LNCaP clone FGC (cell line): Measurements from ENCODE around the gene ANKRD55.

Source experiments
- DNase-seq: peaks from one replicate; pipeline ENCODE4 v3.0.0-alpha.2; 2011; ENCODE audit warnings: low read depth
- H3K4me3 ChIP-seq: 2 replicates; pipeline ENCODE4 v1.5.1; 2011; ENCODE audit warnings: mild to moderate bottlenecking, low read depth, low read length, control low read depth
- TF ChIP-seq, protein P1 (sequence below): IDR thresholded peaks from 2 replicates; pipeline ENCODE4 v1.5.1; 2012; ENCODE audit warnings: mild to moderate bottlenecking; ENCODE audit not compliant: control insufficient read depth, insufficient read depth; ENCODE audit errors: extremely low read depth

ANKRD55 gene

DNA sequence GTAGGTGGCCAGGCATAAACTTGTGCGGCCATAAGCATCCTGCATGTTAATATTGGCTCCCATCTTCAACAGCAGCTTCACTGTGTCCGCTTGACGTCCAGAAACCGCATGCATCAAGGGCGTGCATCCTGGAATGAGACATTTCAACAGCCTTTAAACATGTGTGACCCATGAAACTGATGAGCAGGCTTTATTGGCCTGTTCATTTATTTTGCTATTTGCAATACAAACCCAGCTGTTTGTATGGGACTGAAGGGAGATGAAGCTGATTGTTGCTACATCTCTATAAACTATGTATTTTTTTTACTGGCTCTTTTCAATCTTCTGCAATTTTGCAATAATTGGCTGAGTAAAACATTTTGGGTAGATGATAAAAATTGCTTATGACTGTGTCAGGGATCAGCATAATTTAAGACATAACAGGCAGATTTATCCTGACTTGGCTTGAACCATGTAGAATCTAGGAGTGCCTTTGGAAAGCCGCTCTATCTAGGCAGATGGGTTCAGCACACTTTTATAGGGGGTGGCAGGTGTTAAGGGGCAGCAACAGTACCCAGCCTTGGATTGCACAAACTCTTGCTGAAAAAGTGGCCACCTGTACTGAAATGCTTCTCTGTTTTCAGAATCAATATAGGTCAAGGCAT is 56.9 kb downstream of the ANKRD55 start:
- no peak for DNase-seq
- no peak overlapping the region for H3K4me3 ChIP-seq
- TF ChIP-seq, protein P1, sequence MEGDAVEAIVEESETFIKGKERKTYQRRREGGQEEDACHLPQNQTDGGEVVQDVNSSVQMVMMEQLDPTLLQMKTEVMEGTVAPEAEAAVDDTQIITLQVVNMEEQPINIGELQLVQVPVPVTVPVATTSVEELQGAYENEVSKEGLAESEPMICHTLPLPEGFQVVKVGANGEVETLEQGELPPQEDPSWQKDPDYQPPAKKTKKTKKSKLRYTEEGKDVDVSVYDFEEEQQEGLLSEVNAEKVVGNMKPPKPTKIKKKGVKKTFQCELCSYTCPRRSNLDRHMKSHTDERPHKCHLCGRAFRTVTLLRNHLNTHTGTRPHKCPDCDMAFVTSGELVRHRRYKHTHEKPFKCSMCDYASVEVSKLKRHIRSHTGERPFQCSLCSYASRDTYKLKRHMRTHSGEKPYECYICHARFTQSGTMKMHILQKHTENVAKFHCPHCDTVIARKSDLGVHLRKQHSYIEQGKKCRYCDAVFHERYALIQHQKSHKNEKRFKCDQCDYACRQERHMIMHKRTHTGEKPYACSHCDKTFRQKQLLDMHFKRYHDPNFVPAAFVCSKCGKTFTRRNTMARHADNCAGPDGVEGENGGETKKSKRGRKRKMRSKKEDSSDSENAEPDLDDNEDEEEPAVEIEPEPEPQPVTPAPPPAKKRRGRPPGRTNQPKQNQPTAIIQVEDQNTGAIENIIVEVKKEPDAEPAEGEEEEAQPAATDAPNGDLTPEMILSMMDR, result no peak

DNA sequence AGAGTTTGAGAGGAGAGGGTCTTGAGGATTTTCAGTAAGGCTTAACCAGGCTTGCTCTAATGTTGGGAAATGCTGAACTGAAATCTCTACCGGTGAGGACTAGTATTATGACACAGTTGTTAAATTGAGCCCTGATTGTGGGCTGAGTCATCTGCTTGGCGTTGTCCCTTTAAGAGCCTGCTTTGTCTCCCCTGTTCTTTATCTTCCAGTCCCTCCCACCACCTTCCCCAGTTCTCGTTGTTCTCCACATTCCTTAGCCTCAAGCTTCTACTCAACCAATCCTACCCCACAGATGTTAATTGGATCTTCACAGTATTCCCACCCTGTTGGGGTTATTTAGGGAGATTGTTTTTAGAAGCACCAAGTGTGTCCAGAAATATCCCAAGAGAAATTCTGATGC is 57.6 kb downstream of the ANKRD55 start:
- H3K4me3 ChIP-seq, result no peak overlapping the region
- no peak for DNase-seq
- TF ChIP-seq, protein P1, result no peak

DNA sequence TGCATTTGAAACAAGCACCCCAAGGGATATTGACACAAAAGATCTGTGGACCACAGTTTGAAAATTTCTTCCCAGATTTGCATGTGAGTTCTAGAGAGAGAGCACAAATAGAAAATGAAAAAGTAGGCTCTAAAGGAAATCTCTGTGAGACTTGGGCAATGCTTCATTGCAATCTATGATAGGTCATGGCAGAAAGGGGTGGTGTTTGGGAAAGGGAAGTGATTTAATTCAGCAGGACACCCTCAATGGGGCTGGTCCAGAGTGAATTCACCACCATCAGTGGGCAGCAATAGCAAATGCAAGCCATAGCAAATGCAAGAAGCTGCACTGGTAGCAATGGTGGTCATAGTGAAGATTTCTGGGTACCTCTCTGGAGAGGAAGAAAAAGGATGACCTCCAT is 58.1 kb downstream of the ANKRD55 start:
- H3K4me3 ChIP-seq, result no peak overlapping the region
- TF ChIP-seq, protein P1, result no peak
- DNase-seq, result no peak

DNA sequence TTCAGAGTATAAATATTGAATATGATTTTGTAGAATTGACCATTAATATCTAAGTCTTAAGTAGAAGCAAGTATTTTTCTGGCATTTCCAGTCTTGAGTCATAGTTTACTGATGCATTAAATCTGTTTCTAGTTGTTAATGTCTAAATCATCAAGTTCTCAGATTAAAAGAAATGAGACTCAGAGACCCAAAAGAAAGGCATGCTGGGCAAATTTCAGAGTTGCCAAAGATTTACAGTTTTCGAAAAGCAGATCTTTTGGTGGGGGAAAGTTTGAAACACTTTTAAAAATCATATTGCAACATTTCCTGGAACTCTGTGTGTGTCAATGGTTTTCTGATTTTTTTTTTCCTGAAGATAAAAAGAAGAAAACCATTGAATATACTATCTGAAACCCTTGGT is 60.9 kb downstream of the ANKRD55 start:
- H3K4me3 ChIP-seq, result no peak overlapping the region
- TF ChIP-seq, protein P1, result no peak
- no peak for DNase-seq

DNA sequence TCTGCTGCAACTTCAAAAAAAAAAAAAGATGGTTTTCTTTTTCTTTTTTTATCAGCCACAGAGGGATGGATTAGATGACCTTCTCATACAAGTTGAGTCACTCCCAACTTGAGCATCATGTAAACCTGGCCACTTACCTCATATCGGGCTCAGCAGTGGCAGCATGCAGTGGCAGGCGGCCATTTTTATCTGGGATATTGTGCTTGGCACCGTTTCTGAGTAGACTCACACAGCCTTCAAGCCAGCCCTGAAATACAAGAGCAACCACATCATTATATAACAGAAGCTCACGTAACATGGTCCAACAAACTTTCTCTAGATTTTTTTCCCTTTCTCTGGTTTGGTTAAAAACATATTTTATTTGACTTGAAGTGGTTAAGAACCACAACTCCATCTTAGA is 62.6 kb downstream of the ANKRD55 start:
- TF ChIP-seq, protein P1, result no peak
- DNase-seq, result no peak
- no peak overlapping the region for H3K4me3 ChIP-seq

DNA sequence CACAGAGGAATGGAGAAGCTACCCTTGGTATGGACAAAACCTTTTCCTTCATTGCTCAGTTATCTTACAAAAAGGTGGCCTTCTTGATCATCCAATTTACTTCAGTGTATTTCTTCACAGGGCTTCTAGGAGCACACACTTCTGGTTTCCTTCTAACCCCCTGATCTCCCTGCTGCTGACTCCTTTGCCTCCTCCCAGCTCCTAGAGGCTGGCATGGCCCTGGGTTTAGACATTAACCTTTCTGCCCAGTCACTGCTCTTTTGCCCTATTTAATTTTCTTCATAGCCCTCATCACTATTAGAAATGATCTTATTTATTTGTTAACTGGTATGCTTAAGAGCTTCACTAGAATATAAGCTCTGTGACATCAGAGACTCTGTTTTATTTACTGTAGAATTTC is 63.2 kb downstream of the ANKRD55 start:
- TF ChIP-seq, protein P1, result no peak
- no peak overlapping the region for H3K4me3 ChIP-seq
- no peak for DNase-seq

DNA sequence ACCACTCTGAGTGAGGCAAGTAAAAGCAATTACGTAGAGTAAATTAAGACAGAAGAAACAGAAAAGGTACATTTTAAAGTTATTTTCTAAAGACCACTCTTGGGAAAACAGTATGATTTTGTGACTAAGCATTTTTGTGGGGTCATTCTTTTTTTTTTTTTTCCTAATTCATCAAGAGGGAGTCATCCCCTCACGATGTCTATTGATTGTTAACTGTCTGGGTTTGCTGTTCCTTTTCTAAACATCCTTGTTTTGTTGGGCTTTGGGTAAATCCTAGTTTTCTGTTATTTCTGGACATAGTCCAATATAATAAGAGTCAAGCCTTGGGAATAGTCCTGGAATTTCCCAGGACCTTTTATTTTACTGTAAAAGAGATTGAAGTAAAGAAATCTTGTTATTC is 63.8 kb downstream of the ANKRD55 start:
- TF ChIP-seq, protein P1, result no peak
- H3K4me3 ChIP-seq, result no peak overlapping the region
- no peak for DNase-seq
